ENCODE data around the gene HSP90B1. TPM values are rescaled to one million over a fixed set of nuclear protein-coding genes. Genes with fewer than 3 reads are reported as not detected.

The HSP90B1 gene
- total and polyA plus RNA-seq, 2 of the 13 experiments (the other 11 are each of a cell fraction or from before 2014, with no cell fraction given): 800 to 954 TPM

DNA sequence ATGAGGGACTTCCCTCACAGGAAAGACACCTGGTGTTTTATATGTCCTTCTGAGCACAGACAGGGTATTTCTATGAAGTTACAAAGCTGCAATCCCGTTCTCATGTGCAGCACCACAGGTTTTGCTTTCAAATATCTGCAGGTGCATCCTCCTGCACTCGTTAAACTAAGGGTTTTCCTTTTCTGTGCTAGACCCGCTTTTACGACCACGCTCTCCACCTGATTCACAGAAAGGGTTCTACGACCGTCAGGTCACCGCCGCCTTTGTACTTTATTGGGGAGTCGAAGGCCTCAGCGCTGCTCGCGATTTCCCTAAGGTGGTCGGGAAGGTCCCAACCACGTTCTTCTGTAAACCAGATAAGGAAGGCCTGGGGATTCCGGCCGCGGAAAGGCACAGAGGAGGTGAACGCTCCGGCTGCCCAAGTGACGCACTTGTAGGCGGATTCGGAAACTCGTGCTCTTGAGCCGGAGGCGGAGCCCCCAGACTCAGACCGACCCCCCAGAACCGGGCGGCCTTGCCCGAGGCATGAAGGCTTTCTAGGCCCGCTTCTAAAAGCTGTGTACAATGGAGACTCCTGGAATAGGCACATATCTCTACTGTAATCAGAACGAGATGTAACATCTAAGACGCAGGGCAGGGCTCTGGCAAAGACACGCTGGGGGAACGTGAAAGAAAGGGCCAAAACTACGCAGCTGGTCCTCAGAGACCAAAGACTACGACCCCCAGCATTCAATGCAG, 995 bp upstream of the HSP90B1 start (continued):
- TF ChIP-seq ZNF597 (CRISPR knock-in tag; IDR thresholded peaks at IDR 0.05): 0 out of 2 replicates have a peak, but pooled peaks have one; percentile 38
- TF ChIP-seq PHF8 (CRISPR knock-in tag; IDR thresholded peaks at IDR 0.05): peak; percentile 93
- TF ChIP-seq, protein P1, sequence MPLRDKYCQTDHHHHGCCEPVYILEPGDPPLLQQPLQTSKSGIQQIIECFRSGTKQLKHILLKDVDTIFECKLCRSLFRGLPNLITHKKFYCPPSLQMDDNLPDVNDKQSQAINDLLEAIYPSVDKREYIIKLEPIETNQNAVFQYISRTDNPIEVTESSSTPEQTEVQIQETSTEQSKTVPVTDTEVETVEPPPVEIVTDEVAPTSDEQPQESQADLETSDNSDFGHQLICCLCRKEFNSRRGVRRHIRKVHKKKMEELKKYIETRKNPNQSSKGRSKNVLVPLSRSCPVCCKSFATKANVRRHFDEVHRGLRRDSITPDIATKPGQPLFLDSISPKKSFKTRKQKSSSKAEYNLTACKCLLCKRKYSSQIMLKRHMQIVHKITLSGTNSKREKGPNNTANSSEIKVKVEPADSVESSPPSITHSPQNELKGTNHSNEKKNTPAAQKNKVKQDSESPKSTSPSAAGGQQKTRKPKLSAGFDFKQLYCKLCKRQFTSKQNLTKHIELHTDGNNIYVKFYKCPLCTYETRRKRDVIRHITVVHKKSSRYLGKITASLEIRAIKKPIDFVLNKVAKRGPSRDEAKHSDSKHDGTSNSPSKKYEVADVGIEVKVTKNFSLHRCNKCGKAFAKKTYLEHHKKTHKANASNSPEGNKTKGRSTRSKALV (CRISPR knock-in tag; IDR thresholded peaks at IDR 0.05): no peak
- TF ChIP-seq JUND (CRISPR knock-in tag; IDR thresholded peaks at IDR 0.05): no peak
- TF ChIP-seq ZHX2 (IDR thresholded peaks at IDR 0.05; ENCODE audit: low read depth): no peak
- no peak for TF ChIP-seq ZHX2 (CRISPR knock-in tag; IDR thresholded peaks at IDR 0.05; ENCODE audit: borderline replicate concordance)
- TF ChIP-seq ZFP37 (CRISPR knock-in tag; IDR thresholded peaks at IDR 0.05; ENCODE audit: borderline replicate concordance): no peak
- no peak; the same call in 1 of the 2 replicates for TF ChIP-seq MEF2D (CRISPR knock-in tag; IDR thresholded peaks at IDR 0.05)
- TF ChIP-seq NCOR1 (IDR thresholded peaks at IDR 0.05; ENCODE audit: borderline replicate concordance, low read length): no peak
- TF ChIP-seq MEIS1 (CRISPR knock-in tag; IDR thresholded peaks at IDR 0.05; ENCODE audit: borderline replicate concordance): 0 out of 2 replicates have a peak, but pooled peaks have one; percentile 17
- no peak for TF ChIP-seq ZNF737 (CRISPR knock-in tag; IDR thresholded peaks at IDR 0.05; ENCODE audit: borderline replicate concordance)
- TF ChIP-seq ZNF749 (CRISPR knock-in tag; IDR thresholded peaks at IDR 0.05; ENCODE audit: borderline replicate concordance): no peak
- no peak for TF ChIP-seq ZNF431 (CRISPR knock-in tag; IDR thresholded peaks at IDR 0.05; ENCODE audit: borderline replicate concordance, low read depth)
- no peak for TF ChIP-seq LCORL (IDR thresholded peaks at IDR 0.05)
- TF ChIP-seq LCORL (CRISPR knock-in tag; IDR thresholded peaks at IDR 0.05): no peak; the same call in 1 of the 2 replicates
- no peak for TF ChIP-seq TRAFD1 (CRISPR knock-in tag; IDR thresholded peaks at IDR 0.05; ENCODE audit: borderline replicate concordance)
- TF ChIP-seq EEA1 (CRISPR knock-in tag; IDR thresholded peaks at IDR 0.05; ENCODE audit: borderline replicate concordance): no peak
- TF ChIP-seq ZNF101 (CRISPR knock-in tag; IDR thresholded peaks at IDR 0.05; ENCODE audit: borderline replicate concordance, low read depth): no peak
- TF ChIP-seq HDAC1 (CRISPR knock-in tag; IDR thresholded peaks at IDR 0.05): no peak; the same call in 1 of the 2 replicates
